Stimulated activated CD4-positive, alpha-beta T cell treated with anti-CD3 and anti-CD28 coated beads, Interleukin-1b, Interleukin-23, amount 100 ng/mL, for 1 hour (primary cell): Measurements from ENCODE around the gene C20orf173.
"Not testable (repeated sequence)": the region's sequence is repeated elsewhere in the genome, so short reads cannot be mapped to it uniquely, and the experiment has no call there.

Experiments
- DNase-seq, 2 donors: peaks; one replicate each; pipeline ENCODE4 v3.0.0-alpha.2; 2020; ENCODE audit warnings: low read depth in 2 of 2

Gene C20orf173

DNA sequence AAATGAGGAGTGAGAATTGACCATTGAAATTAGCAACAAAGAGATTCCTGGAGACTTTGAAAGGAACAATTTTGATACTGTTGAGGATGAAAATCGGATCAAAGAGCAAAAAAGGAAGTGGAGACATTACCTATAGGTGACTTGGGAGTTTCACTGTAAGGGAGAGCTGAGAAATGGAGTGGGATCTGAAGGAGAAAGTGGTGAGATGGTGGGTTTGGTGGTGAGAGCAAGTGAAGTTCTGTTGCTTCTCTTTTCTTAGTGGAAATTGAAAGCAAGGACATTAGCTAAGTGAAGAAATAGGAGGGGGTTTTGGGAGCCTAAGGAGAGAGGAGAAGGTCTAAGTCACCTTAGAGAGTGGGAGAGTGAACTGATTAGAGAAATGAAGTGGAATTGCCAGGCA lies 16.7 kb upstream of the C20orf173 start:
- no peak for DNase-seq

GRCh38 chr20:35544941-35545340 lies 15.5 kb upstream of the C20orf173 start:
- DNase-seq = not testable (repeated sequence)

DNA sequence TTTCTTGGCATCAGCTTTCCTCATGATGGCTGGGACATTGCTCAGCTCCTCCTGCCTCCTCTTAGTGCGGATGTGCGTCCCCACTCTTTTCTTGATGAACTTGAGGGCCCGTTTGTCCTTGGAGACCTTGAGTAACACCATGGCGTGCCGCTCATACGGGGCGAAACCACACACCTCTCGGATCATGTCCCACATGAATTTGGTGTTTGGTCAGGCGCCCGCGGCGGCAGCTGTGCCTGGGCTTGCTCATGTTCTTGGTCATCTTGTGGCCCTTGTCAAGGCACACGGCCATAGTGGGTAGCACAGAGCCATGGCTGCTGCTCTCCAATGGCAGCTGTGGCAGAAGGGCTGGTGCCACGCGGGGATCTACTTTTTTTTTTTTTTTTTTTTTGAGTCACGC lies 15.0 kb upstream of the C20orf173 start:
- no peak for DNase-seq

GRCh38 chr20:35542990-35543389 lies 13.5 kb upstream of the C20orf173 start:
- no peak for DNase-seq

DNA sequence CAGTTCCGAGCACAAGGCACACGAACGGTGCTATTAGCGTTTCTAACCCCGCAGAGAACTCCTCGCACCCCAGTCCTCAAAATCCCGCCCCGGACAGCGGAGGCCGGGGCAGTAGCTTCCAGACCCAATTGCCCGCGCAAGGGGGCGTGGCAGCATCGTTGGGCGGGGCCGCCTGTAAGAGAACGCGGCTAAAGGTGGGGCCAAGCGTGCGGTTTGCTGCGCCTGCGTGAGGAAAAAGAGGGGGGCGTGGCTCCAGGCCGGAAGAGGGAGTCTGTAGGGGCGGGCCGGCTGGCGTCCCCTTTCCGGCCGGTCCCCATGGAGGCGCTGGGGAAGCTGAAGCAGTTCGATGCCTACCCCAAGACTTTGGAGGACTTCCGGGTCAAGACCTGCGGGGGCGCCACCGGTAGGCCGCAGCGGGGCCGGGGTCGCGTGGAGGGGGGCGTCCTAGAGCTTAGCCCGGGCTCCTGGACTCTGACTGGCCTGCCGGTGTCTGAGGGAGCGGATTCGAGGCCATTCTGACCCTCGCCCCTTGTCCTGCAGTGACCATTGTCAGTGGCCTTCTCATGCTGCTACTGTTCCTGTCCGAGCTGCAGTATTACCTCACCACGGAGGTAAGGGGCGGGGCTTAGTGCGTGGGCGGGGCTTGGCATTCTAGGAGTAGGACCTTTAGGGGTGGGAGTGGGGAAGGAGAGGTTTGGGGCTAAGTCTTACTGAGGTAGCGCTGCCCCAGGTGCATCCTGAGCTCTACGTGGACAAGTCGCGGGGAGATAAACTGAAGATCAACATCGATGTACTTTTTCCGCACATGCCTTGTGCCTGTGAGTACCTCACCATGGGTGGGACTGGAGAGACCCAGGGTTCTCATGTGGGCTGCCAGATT lies 12.6 kb upstream of the C20orf173 start, which contains the start of gene ERGIC3:
ERGIC3 (plus strand) TSS at position 296 of the 880 bp plus-strand sequence; CDS start at position 316, 20 bp downstream.
- peak; percentile 93 to 96 for DNase-seq

- DNase-seq = no peak
Observed at GRCh38 chr20:35541118-35541782, 11.8 kb upstream of the C20orf173 start.

- no peak for DNase-seq
Observed at GRCh38 chr20:35539756-35540212, 10.3 kb upstream of the C20orf173 start.

DNA sequence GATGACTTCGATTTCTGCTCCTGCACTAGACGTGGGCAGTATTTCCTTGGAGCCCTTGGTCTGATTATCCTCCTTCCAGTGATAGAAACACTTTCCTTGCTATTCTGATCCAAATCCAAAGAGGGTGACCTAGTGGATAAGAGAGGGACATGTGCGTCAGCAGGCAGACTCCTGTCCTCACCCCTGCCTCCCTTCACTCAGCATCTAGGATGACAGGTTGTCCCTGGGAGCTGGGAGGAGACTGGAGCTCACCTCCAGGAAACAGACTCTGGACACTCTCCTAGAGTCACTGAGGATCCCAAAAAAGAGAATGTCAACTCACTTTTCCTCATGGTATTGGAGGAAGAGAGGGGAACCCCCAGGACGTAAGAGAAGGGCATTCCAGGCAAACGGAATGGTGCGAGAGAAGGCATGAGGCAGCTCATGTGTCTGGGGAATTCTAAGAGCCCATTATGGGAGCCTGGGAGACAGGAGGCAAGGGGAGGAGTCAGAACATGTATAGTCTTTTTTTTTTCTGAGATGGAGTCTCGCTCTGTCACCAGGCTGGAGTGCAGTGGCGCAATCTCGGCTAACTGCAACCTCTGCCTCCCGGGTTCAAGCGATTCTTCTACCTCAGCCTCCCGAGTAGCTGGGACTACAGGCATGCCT lies 2.2 kb downstream of the C20orf173 start:
- no peak for DNase-seq

DNA sequence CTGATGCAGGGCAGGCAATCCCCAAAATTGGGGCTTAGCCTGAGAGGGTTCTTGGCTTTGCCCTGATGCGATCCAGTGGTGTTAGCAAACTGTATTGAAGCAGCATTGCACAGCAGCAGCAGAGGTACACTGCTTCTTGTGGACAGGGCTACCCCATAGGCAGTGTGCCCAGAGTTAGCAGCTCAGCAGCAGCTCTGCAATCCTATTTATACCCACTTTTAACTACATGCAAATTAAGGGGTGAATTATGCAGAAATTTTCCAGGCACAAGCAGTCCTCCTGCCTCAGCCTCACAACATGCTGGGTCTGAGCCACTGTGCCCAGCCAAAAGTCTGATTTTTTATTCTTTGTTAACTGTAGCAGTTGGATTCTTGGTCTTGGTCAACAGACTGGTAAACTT lies 3.8 kb downstream of the C20orf173 start:
- no peak for DNase-seq

GRCh38 chr20:35523298-35523888 lies 6.1 kb downstream of the C20orf173 start:
- DNase-seq = peak in 1 of 2 donors; percentile 5

GRCh38 chr20:35518955-35519354 lies 10.5 kb downstream of the C20orf173 start:
- DNase-seq = no peak

- not testable (repeated sequence) for DNase-seq
Observed at GRCh38 chr20:35517767-35518166, 11.7 kb downstream of the C20orf173 start.

DNA sequence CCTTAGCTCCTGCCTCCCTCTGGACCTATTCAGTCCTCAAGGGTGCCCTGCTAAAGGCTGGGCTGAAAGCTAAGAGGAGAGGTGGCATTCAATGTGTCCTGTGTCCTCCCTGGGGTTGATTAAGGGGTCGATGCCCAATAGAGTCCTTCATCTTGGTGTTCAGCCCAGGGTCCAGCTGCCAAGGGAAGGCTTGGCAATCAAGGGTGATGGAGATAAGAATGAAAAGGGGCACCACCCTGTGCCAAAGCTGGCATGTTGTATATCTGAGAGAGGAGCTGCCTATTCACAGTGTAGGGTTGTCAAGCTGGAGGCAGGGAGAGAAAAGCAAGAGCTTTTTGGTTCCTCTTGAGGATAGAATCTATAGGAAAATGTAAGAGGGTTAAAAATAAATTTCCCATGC lies 12.3 kb downstream of the C20orf173 start:
- no peak for DNase-seq

- DNase-seq = no peak
Observed at GRCh38 chr20:35515949-35516645, 13.4 kb downstream of the C20orf173 start.

GRCh38 chr20:35515341-35515740 lies 14.1 kb downstream of the C20orf173 start:
- DNase-seq = no peak

- no peak for DNase-seq
Observed at GRCh38 chr20:35514371-35514932, 15.0 kb downstream of the C20orf173 start.

DNA sequence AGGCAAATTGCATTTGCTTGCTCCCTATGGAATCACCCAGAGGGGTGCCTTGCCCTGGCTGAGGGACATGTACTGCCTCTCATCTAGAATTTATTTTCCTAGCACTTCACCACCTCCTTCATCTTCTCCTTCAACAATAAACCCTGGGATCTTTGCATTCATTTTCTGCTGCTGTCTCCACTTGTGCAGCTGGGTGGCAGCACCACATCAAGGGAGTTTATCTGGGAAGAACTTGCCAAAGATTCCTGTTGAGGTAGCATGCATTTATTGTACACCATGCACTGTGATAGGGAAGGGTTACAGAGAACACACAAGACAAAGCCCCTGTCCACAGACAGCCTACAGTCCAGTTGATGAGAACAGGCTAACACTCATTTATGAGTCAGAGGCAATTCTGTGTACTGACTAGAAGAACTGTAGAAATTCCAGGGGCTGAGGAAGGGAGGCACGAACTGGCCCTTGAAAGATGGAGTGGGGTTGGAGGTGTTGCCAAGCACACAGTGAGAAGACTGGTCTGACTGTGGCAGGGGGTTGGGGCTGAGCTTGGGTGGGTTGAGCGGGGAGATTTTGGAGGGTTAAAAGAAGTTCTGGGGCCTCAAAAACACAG lies 17.5 kb downstream of the C20orf173 start:
- no peak for DNase-seq

GRCh38 chr20:35510951-35511735 lies 18.3 kb downstream of the C20orf173 start:
- no peak for DNase-seq

GRCh38 chr20:35508493-35509218 lies 20.8 kb downstream of the C20orf173 start:
- DNase-seq = no peak
